IPS-15b (cell line): Measurements from ENCODE around the gene EIF1B.

Source experiments
- H3K27me3 ChIP-seq: one replicate; pipeline ENCODE4 v1.6.1; 2013; ENCODE audit warnings: low read length; ENCODE audit not compliant: control insufficient read depth, insufficient read depth
- H3K36me3 ChIP-seq: one replicate; pipeline ENCODE4 v1.6.1; 2013; ENCODE audit warnings: low read length; ENCODE audit not compliant: control insufficient read depth, insufficient read depth
- H3K4me1 ChIP-seq: one replicate; pipeline ENCODE4 v1.6.1; 2013; ENCODE audit warnings: mild to moderate bottlenecking, low read length; ENCODE audit not compliant: control insufficient read depth, insufficient read depth
- H3K4me3 ChIP-seq: one replicate; pipeline ENCODE4 v1.5.1; 2013; ENCODE audit warnings: low read depth, low read length
- H3K9ac ChIP-seq: one replicate; pipeline ENCODE4 v1.6.1; 2013; ENCODE audit warnings: low read depth, mild to moderate bottlenecking, low read length
- H3K9me3 ChIP-seq: one replicate; pipeline ENCODE4 v1.6.1; 2013; ENCODE audit warnings: mild to moderate bottlenecking, low read length; ENCODE audit not compliant: control insufficient read depth, insufficient read depth

The EIF1B gene

DNA sequence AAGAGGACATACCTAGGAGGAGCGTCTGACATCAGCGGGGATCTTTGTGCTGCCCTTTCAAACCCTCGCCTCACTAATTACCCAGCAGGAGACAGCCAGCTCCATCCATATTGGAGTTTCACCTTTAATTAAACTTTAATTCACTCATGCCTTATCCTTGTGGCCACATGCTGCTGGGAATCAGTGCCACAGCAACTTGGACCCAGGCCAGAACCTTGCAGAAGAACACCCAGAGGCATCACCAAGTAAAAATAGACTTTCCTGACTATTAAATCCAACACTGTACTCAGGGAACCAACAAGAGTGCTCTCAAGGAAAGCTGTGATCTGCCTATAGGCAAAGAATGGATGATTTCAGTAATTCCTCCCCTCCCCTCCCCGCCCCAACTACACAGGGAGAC is 23.9 kb downstream of the EIF1B start:
- Histone ChIP-seq H3K27me3 (no peaks in the 10 kb centered on the region), H3K9me3 (no peaks in the 10 kb centered on the region)

DNA sequence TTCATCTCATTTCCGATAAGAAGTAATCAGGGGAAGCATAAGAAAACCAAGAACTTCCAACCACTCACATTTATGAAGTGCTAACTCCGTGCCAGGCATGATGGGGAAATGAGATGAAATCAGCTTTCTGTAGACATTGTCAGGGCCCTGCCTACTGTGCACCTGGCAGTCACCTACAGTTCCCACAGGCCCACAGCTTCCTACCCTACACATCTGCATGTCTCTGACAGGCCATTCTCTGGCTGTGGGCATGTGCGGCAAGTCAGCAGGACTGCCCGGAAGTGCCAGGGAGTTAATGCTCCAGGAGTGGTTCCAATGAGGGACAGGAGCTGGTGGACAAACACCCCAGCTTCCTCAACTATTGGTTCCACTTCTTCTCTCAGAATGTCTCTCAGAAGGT is 24.3 kb downstream of the EIF1B start:
- H3K9ac ChIP-seq: no peak overlapping the region
- no peaks in the 10 kb centered on the region for H3K27me3 ChIP-seq
- H3K4me1 ChIP-seq: peaks cover 3% of the 10 kb centered on the region
- no peaks in the 10 kb centered on the region for H3K9me3 ChIP-seq
- no peaks in the 10 kb centered on the region for H3K36me3 ChIP-seq
- H3K4me3 ChIP-seq: no peak overlapping the region

More for the DNA sequence above, 23.9 kb downstream of the EIF1B start:
- Histone ChIP-seq H3K4me3 (no peak overlapping the region), H3K36me3 (no peaks in the 10 kb centered on the region), H3K4me1 (peaks cover 6% of the 10 kb centered on the region), H3K9ac (no peak overlapping the region)

DNA sequence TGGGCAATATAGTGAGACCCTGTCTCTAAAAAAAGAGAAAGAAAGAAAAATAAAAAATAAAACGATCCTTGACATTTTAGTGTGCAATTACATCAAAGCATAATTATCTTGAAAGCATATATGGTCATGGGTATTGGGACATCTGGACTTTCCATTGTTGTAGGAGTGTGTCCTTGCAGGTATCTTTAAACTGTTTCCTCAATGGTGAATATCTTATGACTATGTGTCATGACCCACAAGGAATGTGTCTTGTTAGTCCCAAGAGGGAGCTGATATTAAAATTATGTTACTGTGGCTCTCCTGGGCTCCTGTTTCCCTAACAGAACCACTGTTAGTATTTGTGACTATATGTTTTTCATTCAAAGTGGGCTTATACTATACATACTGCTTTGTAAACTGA is 26.6 kb downstream of the EIF1B start:
- Histone ChIP-seq H3K9ac (no peak overlapping the region), H3K4me1 (no peaks in the 10 kb centered on the region), H3K4me3 (no peak overlapping the region), H3K9me3 (no peaks in the 10 kb centered on the region), H3K27me3 (no peaks in the 10 kb centered on the region), H3K36me3 (no peaks in the 10 kb centered on the region)

DNA sequence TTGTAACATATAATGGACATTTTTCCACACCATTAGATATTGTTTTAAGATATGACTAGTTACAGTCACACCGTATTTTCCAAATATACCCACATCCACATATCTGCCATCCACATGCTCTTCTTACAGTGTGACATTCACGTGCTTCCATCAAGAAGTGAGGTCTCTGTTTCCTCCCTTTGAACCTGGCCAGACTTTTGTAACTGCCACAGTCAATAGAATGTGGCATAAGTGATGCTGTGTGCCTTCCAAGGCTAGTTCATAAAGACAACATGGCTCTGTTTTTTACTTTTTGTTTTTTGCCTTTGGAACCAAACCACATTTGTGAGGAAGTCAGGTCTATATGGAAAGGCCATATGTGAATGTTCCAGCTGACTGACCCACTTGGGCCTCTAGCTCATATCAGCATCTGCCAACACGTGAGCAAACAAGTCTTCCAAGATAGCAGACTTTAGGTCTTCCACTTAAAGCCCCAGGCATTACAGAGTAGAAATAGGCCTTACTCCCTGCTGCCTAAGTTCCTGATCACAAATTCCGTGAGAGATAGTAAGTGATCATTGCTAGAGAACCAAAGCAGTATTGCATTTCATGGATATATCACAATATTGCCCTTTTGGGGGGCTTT is 27.1 kb downstream of the EIF1B start:
- H3K27me3 ChIP-seq: no peaks in the 10 kb centered on the region
- H3K9ac ChIP-seq: no peak overlapping the region
- H3K9me3 ChIP-seq: no peaks in the 10 kb centered on the region
- H3K4me1 ChIP-seq: no peaks in the 10 kb centered on the region
- no peak overlapping the region for H3K4me3 ChIP-seq
- no peaks in the 10 kb centered on the region for H3K36me3 ChIP-seq

DNA sequence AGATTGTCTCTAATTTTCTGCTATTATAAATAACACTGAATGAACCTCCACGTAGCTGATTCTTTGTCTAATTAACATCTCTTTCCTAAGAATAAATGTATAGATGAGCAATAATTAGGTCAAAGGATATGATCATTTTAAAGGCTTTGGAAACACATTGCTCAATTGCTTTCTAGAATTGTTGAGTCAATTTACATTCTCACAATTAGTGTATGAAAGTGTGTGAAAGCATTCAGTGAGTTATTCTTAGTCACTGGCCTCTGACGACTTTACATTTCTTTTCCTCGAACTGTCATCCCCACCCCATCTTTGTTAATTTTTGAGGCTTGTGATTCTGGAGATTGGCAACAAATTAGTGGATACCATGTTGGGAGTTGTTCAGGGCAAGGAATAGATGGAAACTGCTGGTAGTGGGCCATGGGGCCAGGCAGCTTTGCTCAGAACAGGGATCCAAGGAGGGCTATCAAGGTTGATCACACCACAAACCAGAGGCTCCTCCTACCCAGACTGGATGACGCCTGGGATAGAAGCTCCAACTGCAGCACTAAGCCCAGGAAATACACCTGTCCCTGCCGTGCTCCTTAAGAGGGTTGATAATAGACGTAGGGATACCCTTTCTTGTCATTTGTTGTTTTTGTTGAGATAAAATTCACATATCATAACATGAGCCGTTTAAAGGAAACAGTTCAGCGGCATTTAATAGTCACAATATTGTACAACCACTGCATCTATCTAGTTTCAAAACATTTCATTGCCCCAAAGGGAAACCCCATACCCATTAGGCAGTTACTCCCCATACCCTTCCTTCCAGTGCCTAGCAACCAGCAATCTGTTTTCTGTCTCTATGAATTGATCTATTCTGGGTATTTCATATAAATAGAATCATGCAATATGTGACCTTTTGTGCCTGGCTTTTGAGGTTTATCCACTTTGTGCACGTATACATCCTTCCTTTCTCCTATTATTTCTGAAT is 27.9 kb downstream of the EIF1B start:
- Histone ChIP-seq H3K9me3 (no peaks in the 10 kb centered on the region), H3K27me3 (no peaks in the 10 kb centered on the region), H3K36me3 (no peaks in the 10 kb centered on the region), H3K4me3 (no peak overlapping the region), H3K9ac (no peak overlapping the region), H3K4me1 (no peaks in the 10 kb centered on the region)

DNA sequence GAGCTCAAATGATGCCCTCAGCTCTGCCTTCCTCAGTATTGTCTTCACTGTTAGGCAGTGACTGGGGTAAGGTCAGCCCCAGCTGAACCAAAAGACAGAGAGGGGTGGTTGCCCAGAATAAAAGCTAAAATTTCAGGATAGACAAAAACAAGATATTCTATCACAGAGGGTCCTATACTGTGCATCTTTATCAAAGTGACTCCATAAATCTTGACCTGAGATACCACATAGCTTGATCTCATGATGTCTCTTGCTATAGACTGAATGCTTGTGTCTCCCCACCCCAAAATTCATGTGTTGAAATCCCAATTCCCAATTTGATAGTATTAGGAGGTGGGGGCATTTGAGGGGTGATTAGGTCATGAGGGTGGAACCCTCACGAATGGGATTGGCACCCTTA is 30.4 kb downstream of the EIF1B start:
- Histone ChIP-seq H3K36me3 (no peaks in the 10 kb centered on the region), H3K4me1 (no peaks in the 10 kb centered on the region), H3K4me3 (no peak overlapping the region)

DNA sequence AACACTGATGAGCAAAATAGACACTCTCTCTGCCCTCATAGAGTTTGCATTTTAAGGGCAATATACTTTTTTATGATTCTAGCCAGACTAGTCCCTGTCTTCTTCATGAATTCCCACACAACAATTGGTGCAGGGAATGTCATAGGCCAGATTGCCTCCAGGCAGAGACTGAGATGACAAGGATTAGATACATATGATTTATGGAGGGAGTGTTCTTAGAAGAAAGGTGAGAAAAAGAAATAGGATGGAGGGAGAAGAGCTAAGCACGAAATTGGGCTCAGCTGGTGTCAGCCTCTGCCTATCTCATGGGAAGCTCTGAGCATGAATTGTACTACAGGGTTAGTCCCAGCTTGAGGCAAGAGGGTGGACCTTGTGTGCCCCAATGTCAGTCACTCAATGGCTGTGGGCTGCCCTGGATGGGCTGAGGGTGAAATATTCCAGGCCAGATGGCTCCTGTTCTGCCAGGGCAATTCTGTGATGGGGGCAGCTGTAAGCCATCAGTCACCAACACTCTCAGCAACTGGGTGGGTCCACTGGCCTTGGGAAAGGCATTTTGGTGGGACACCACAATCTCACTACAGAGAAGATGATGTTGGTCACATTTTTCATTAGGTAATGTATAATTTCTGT is 31.1 kb downstream of the EIF1B start:
- Histone ChIP-seq H3K36me3 (no peaks in the 10 kb centered on the region), H3K4me1 (no peaks in the 10 kb centered on the region), H3K9me3 (no peaks in the 10 kb centered on the region), H3K4me3 (no peak overlapping the region), H3K9ac (no peak overlapping the region), H3K27me3 (no peaks in the 10 kb centered on the region)

More for the DNA sequence above, 30.4 kb downstream of the EIF1B start:
- Histone ChIP-seq H3K27me3 (no peaks in the 10 kb centered on the region), H3K9ac (no peak overlapping the region), H3K9me3 (no peaks in the 10 kb centered on the region)

DNA sequence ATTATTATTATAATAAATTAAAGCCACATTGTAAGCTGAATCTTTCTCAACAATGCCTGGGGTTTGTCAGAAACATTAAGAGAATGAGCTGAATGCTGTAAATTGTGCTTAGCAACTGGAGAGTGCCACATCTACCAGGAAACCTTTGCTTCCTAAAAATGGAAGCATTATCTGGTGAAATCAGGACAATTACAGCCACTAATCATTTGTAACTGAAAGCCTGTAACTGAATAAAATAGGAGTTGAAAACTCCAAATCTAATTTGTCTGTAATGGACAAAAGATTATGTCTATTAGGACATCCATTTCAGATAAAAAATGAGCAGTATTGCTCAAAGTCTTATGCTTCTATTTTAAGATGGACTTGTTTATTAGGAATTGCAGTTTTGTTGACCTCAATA is 32.2 kb downstream of the EIF1B start:
- no peaks in the 10 kb centered on the region for H3K9me3 ChIP-seq
- no peak overlapping the region for H3K4me3 ChIP-seq
- H3K9ac ChIP-seq: no peak overlapping the region
- no peaks in the 10 kb centered on the region for H3K36me3 ChIP-seq
- H3K27me3 ChIP-seq: no peaks in the 10 kb centered on the region
- no peaks in the 10 kb centered on the region for H3K4me1 ChIP-seq

DNA sequence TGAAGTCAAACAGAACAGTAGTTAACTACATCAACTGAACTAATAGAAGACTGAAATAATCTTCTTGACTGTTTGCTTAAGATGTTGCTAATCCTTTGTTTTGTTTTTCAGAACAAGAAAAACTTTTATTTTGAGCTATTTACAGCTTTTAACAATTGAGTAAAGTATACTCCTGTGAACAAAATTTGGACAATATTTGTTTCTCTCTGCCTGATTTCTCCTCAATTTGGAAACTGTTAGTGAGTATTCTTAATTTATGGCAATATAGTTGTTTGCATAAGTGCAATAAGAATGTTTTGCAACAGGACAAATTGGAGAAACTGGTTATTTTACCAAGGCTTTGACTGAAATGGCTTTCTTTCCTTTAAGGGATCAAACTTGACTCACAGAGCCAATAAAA is 41.0 kb downstream of the EIF1B start:
- H3K4me3 ChIP-seq: no peak overlapping the region
- H3K9ac ChIP-seq: no peak overlapping the region
- H3K27me3 ChIP-seq: no peaks in the 10 kb centered on the region
- no peaks in the 10 kb centered on the region for H3K9me3 ChIP-seq
- H3K36me3 ChIP-seq: no peaks in the 10 kb centered on the region
- no peaks in the 10 kb centered on the region for H3K4me1 ChIP-seq

DNA sequence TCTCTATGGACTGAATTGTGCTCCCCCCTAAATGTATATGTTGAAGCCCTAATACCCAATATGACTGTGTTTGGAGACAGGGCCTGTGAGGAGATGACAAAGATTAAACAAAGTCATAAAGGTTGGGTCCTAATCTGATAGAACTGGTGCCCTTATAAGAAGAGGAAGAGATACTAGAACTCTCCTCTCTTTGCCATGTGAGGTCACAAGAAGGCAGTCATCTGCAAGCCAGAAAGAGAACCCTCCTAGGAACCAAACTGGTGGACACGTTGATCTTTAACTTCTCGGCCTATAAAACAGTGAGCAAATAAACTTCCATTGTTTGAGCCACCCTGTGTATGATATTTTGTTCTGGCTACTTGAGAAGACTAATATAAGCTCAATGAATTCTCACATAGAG is 45.9 kb downstream of the EIF1B start:
- Histone ChIP-seq H3K9me3 (no peaks in the 10 kb centered on the region), H3K4me1 (no peaks in the 10 kb centered on the region), H3K9ac (no peak overlapping the region), H3K4me3 (no peak overlapping the region), H3K36me3 (no peaks in the 10 kb centered on the region), H3K27me3 (no peaks in the 10 kb centered on the region)

DNA sequence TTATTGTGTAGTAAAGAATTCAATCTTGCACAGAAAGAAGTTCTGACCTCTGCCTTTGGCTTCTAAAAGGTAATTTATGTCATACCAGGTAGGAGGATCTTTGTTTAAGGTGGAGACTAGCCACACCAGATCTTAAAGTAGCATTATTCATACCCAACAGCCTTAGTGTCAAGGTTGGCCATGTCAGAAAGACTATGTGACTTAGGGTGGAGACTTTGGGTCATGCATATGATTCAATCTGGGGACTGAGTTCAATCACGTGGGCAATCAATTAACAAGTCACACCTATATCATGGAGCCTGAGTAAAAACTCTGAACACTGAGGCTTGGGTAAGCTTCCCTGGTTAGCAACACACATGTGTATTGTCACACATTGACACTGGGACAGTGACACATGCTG is 48.9 kb downstream of the EIF1B start:
- Histone ChIP-seq H3K9ac (no peak overlapping the region), H3K27me3 (no peaks in the 10 kb centered on the region), H3K4me1 (no peaks in the 10 kb centered on the region), H3K4me3 (no peak overlapping the region), H3K36me3 (no peaks in the 10 kb centered on the region), H3K9me3 (no peaks in the 10 kb centered on the region)
